Activated CD8-positive, alpha-beta memory T cell treated with anti-CD3 and anti-CD28 coated beads, Interleukin-2, amount 50 U/mL, for 24 hours (primary cell): ENCODE results near the gene APBB3.

Experiments used
- DNase-seq: peaks from one replicate; pipeline ENCODE4 v3.0.0-alpha.2; 2020; ENCODE audit errors: extremely low read depth

Gene APBB3

DNA sequence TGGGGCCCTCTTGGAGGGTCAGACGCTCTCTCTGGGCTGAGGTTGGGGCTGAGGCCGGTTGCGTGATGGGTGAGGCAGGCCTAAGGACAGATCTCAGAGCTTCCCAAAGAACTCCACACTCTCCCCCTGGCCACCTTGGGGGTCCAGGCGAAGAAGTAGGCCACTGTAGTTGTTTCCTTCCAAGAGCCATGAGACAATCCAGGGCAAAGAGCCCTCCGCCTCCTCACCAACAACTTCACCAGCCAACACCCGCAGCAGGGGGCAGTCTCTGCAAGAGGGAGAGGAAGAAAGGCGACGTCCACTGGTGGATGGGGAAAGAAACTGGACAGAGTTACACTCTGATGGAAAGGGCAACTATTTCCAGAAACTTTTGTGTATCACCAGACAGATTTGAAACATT is 10.9 kb upstream of the APBB3 start:
- DNase-seq: no peak

DNA sequence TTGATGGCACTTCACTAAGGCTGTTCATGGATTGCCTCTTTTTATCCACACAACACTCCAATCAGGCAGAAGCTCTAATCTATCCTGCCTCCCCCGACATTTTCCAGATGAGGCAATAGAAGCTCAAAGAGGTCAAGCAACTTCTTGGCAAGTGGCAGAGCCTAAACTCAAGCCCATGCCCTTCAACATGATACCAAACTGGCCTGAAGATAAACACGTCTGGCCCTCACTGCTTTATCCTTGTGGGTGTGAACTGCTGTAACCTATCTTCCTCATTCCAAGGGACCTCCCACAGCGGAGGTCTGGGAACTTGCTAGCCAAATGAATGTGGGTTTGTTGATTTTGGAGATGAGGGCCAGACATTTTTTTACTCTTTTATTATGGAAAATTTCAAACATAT is 9.8 kb upstream of the APBB3 start:
- no peak for DNase-seq

DNA sequence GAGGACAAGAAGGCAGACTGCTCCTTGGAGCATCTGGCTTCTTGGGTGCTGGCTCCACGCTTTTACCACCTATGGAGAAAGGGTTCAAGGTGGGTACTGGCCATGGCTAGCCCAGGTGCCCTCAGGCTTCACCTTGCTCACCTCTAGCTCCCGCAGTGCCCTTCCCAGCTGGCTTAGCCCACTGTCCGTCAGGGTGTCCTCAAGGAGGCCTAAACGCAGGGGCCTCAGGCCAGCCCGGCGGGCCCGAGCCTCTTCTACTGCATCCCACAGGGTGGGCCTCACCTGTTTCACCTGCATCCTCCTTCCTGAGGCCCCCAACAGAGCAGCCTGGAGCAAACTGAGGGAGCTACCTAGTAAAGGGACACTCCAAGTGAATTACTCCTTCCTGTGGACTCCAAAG is 9.3 kb upstream of the APBB3 start:
- no peak for DNase-seq

DNA sequence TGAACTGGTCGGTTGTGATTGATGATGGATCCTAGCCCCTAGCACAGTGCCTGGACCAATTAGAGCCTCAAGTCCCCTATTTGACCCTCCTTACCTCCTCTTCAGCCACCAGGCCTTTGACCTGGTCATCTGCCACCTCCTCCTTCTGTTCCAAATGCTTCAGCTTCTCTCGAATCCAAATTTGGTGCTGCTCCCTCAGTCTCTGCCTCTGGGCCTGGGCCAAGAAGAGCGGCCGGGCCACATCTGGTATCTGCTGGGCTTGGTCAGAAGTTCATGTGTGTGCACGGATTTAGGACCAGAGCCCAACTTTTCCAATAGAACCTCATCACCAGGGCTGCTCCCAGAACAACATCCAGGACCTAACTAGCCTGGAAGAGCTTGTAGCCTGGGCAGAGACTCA is 6.7 kb upstream of the APBB3 start:
- no peak for DNase-seq

DNA sequence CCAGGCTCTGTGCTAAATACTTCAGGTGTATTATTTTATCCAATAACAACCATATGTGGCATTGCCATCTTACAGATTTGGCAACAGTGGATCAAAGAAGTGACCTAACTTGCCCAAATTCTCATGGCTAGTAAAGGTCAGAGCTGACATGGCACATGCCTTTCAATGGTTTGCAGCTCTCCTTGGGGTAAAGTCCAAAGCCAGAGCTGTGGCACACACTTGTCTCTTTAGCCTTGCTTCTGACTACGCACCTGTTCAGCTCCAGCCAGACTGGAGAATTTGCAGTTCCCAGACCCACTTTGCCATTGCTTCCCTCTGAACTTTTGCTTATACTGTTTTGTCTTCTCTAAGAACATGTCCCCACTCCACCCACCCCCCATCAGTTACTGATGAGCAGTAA is 6.1 kb upstream of the APBB3 start:
- DNase-seq: no peak

DNA sequence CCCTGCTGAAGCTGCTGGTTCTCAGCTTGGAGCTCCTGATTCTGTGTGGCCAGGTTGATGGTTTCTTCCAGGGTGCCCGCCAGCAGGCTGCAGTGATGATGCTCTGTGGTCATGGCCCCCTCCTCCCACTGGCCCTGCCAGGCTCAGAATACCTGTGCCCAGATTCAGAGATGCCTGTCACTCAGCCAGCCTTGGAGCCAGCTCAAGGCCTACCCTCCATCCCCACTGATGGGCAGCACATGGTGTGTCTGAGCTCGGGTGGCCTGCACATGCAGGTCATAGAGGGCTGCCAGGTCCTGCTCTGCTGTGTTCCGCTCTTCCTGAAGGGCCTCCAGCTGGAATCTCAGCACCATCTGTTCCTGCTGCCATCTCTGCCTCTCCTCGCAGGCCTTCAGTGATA is 5.7 kb upstream of the APBB3 start:
- no peak for DNase-seq

DNA sequence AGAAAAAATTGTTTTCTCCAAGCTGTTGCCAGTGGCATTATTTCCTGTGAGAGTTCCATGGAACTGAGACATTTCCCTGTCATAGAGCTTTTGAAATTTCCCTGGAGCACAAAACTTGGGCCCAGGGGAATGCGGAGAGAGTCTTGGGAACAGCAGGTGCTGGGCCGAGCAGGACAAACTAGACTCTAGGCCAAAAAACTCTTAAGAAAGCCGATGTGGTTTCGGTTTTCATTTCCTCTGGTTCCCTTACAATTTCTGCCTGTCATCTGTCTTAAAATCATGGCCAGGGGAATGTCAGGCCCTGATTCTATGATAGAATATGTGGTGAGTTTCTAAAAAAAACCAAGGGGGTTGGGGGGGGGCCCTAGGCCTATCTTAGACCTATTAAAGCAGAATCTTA is 4.8 kb upstream of the APBB3 start:
- DNase-seq: no peak

DNA sequence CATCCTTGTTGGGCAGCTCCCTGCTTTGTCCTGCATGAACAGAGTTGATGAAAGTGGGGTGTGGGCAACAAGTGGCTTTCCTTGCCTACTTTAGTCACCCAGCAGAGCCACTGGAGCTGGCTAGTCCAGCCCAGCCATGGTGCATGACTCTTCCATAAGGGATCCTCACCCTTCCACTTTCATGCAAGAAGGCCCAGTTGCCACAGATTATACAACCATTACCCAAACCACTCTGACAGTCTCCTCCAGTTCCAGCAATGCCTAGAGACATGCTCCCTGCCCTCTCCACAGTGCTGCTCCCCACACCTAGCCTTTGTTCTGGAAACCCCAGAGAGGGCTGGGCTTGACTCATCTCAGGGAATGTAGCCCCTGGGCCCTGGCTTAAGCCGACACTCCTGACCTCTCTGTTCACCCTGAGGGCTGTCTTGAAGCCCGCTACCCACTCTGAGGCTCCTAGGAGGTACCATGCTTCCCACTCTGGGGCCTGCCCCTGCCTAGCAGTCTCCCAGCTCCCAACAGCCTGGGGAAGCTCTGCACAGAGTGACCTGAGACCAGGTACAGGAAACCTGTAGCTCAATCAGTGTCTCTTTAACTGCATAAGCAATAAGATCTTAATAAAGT is 4.2 kb upstream of the APBB3 start:
- no peak for DNase-seq

DNA sequence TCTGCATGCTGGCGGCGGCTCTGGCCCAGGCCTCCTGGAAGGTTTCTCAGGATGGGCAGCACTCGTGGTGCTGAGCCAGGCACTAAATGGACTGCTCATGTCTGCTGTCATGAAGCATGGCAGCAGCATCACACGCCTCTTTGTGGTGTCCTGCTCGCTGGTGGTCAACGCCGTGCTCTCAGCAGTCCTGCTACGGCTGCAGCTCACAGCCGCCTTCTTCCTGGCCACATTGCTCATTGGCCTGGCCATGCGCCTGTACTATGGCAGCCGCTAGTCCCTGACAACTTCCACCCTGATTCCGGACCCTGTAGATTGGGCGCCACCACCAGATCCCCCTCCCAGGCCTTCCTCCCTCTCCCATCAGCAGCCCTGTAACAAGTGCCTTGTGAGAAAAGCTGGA is 3.5 kb upstream of the APBB3 start:
- DNase-seq: no peak

DNA sequence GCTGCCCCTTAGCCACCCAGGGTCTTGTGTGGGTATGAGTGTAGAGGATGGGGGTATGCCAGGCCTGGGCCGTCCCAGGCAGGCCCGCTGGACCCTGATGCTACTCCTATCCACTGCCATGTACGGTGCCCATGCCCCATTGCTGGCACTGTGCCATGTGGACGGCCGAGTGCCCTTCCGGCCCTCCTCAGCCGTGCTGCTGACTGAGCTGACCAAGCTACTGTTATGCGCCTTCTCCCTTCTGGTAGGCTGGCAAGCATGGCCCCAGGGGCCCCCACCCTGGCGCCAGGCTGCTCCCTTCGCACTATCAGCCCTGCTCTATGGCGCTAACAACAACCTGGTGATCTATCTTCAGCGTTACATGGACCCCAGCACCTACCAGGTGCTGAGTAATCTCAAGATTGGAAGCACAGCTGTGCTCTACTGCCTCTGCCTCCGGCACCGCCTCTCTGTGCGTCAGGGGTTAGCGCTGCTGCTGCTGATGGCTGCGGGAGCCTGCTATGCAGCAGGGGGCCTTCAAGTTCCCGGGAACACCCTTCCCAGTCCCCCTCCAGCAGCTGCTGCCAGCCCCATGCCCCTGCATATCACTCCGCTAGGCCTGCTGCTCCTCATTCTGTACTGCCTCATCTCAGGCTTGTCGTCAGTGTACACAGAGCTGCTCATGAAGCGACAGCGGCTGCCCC is 2.9 kb upstream of the APBB3 start:
- no peak for DNase-seq

DNA sequence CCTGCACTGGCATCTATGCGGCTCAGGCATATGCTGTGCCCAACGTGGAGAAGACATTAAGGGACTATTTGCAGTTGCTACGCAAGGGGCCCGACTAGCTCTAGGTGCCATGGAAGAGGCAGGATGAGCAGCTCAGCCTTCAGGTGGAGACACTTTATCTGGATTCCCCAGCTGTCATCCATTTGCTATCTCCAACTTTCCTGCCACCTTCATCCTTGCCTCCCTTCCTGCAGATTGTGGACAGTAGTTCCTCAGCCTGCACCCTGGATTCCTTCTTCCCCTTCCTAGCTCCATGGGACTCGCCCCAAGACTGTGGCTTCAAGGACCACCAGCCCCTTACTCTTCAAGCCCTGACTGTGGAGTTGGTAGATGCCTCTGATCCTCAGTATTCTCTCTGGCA is 2.3 kb upstream of the APBB3 start:
- no peak for DNase-seq

DNA sequence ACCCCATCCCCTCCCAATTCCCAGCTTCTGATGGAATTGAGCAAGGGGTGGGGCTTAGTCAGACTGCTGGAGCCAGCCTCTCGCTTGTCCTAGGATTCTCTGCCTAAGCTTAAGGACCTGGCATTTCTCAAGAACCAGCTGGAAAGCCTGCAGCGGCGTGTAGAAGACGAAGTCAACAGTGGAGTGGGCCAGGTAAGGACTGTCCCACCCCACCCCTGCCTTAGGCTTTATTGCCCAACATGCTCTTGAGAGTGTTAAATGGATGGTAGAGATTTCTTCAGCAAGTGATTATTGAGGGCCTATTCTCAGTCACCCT is 1.3 kb upstream of the APBB3 start:
- DNase-seq: no peak

DNA sequence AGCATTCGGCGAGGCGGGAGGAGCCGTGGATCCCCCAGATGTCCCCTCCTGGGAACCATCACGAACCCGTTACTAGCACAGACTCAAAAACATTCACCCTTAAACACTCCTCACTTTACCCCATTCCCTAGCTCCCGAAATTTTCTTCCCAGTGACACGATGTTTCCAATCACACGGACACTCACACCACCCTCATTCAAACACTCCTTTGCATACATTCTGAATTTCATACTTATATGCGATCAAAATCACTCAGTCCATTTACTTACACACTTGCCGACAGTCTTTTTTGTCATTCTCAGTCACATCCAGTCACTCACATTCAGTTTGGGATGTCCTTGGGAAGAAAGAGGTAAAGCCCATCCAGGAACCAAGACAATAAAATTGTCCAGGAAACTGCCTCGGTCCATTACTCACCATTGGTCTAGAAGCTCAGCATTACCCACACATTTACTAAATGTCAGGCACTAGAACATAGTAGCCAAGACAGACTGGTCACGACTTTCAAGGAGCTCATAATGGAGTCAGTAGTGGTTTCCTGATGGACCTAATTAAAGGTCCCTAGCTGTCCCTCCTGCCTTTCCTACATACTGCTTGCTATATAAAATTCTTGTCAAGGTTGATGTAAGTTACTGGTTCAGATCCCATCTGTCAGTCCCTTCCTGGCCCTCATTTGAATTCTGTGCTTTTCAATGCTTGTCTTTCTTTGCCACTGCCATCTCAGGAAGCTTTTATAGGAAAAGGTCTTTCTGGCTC is 804 bp upstream of the APBB3 start:
- DNase-seq: no peak

DNA sequence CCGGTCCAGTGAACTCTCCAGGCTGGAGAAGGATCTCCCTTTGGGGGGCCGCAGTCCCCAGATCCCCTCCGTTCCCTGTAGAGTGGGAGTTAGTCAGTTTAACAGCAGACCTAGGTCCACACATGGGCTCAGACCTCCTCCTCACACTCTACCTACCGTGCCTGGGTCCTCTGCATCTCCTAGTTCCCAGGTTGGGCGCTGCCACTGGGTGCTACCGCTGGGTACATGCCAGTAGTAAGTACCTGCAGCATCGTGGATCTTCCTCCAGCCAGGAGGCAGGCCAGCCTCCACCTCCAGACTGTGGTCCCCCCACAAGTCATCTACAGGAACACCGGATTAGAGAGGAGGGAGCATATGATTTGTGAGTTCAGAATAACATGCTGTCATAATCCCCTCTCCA is 802 bp downstream of the APBB3 start:
- DNase-seq: no peak

DNA sequence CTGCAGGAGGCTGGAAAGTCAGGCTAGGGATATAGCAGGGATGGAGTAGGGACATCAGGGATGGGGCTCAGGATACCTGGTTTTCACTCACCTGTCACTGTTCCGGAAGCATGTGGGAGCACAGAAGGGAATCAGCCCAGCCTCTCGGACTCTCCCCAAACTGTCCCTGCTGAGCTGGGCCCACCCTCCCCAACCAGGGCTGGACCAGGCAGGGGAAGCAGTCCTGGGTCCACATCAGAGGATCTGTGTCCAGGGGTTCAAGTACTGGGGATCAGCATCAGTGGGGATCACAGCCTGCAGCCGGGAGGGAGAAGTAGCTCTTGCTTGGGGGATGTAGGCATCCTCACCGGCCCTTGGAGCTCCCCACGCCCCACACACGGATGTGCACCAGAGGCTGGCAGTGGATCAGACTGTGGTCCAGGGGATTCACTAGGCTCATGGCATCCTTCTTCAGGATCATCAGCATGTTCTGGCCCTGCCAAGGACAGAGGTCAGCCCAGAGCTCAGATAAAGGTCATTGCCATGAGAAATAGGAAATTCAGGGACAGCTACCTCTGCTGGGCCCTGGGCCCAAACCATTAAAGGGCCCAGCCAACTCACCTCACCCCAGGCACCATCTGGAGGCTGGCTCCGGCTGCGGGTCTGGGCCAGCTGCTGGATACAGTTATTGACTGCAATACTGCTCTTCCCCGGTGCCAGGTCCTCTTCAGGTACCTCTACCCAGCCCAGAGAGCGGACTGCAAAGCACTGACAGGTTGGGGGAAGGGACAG is 2.5 kb downstream of the APBB3 start:
- DNase-seq: no peak

DNA sequence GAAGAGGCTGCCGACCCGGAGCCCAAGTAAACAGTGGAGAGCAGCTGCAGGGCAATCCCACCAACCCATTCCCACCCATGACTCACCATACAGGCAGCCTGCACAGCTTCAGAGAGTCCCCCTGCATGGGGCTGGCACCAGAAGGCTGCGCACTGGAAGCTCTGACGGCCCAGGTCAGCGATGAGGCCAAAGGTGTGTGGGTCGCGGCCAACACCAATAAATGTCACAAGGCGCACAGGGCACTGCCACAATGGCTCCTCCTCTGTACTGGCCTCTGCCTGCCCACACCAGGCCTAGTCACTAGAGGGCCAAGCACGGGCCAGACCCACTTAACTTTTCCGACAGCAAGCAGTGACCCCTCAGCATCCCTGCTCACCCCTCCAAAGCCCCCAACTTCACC is 4.2 kb downstream of the APBB3 start:
- no peak for DNase-seq

DNA sequence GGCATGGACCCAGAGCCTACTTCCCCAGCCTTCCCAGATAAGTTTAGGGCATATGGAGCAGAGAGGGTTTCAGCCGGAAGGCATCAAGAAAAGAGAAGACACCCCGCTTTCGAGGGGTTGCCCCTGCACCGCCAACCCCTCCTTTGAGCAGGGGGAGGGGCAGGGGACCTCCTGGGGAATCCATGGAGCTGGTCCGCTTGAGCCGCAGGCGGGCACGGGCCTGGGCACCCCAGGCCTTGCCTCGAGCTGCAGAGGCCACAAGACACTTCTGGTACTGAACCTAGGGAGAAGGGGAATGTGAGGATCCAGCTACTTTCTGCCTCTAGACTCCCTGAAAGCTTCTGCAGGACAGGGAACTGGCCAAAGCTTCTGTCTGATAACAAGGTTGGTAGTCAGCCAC is 5.9 kb downstream of the APBB3 start:
- DNase-seq: no peak

DNA sequence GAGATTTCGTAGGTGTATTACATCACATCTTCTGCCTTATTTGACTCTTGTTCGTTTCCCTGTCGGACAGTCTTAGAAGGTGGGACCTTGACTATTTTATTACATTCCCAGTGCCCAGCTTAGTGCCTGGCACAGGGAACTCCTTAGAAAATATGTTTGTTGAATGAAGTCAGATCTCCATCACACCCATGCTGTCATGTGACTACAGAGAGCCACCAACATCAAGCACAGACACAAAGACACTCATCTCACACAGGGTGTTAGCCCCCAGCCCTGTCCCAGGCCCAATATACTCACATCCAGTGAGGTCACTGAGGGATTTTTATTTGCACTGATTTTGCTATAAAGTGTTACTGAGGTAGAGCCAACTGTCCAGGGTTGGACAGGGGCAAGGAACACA is 6.4 kb downstream of the APBB3 start:
- no peak for DNase-seq

DNA sequence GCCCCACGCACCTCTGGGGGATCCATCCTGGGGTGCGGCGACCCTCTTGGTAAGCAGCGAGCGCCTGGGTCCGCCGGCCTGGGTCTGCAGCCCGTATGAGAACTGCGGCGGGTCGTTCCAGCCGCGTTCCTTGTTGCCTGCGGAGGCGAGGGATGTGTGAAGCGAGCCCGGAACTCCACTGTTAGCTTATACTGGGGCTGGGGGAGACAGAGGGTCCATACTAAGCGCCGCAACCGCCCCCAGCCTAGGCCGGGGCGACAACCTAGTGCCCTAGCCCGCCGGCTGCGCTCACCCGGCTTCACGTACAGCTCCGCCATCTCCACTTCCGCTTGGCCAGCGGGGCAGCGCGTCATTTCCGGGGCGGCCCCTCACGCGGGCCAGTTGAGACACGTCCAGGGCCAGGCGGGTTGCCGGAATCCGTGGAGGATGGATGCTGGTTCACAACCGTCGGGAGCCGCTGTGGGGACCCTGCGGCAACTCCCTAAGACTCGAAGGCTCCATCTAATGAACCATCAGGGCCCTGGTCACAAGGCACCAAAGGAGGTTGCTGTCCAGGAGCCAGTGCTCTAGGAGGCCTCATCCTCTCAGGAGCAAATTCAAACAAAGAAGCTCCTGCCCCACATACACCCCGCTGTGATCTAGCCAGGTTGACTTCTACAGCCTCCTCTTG is 7.1 kb downstream of the APBB3 start, which contains the start of gene SRA1:
TSS of gene SRA1 (minus strand) at position 338 of the 670 bp plus-strand sequence. CDS start at position 317, 21 bp downstream.
- DNase-seq: peak; percentile 63

DNA sequence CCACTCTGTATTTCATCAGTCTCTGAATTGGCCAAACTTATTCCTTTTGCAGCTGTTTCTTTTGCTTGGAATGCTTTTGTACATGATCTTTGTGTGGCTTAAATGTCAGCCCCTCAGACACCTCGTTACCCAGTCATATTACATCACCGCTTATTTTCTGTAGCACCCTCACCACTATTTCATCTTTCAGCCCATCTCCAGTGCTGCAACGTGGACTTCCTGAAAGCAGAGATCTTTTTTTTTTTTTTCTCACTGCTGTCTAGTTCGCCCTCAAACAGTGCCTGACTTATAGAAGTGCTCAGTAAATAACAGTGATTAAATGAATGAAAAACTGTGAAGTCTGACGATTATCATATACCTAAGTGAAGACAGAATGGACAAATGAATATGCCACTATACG is 8.0 kb downstream of the APBB3 start:
- DNase-seq: no peak

DNA sequence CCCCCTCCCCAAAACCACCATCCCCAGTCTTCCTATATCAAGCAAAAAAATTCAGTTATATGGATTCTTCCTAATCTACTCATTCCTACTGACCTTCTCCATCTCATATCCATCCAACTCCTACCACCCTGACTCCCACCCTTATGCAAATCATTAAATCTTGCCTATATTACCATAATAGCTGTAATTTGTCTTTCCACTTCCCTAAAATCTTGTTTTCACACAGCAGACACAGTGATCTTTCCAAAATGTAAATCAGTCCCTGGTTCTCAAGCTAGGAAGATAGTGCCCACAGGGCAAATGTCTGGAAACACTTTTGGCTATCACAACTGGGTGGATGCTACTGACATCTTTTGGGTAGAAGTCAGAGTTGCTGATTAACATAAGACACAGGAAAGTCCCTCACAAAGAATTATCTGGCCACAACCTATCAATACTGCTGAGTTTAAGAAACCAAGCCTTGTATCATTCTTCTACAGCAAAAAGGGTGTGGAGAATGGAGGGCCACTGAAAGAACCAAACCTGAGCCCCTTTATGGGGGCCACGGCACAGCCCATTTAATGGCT is 8.6 kb downstream of the APBB3 start:
- no peak for DNase-seq

DNA sequence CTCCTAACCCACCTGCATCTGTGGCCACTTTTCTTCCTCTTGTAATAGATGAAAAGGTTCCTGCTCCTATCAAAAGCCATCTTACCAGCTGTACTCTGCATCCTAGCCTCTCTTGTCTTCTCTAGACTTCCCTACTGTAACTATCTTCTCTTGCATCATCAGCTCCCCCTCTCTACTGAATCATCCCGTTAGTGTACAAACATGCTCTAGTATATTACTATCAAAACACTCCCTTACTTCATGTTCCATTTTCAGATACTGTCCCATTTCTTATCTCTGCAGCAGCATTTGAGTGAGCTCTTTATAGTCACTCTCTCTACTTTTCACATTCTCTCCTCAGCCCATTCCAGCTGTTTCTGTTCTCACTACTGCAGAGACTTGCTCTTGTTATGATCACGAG is 9.9 kb downstream of the APBB3 start:
- no peak for DNase-seq
